ENCODE results near the gene RFFL. TPM values are rescaled to one million over a fixed set of nuclear protein-coding genes. Genes with fewer than 3 reads are reported as not detected.
A peak's percentile ranks its signal among the peaks of the same experiment; 100 is the strongest.

Gene RFFL
- total and polyA plus RNA-seq, 2 of the 4 experiments (the other 2 are of a cell fraction) = 11.6 to 19.2 TPM

DNA sequence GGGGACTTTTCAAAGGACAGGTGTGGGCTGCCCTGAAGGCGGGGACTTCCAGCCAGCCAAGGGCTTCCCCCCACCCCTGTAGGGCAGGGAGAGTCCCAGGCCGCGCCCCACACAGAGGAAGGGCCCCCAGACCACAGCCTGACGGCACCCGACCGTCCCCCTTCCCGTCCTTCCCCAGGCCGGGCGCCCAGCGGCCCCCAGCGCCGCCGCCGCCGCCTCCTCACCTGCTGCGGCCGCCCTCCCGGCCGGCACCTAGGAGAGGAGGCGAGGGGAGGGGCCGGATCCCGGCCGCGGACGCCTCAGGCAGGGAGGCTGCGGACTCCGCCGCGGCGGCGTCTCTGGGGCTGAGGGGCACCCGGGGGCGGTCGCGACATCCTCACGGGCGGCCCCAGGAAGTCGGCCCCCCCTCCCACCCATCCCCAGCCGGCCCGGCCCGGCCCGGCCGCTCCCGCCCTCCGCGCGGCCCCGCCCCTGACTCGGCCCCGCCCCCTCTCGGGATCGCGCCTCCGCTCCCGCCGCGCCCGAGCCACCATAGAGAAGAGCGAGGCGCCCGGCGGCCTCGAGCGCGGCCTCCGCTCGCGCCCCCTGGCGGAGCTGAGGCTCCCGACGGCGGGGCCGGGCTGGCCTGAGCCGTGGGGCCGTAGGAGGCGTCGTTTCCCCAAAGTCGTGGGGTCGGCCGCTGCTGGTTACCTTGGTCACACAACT is 25.5 kb upstream of the RFFL start (continued):
- TF ChIP-seq CEBPB (IDR thresholded peaks at IDR 0.05; ENCODE audit: low read depth, low read length) (no peak), FOS (IDR thresholded peaks at IDR 0.05; ENCODE audit: low read depth, low read length) (no peak), RCOR1 (IDR thresholded peaks at IDR 0.05; ENCODE audit: insufficient replicate concordance, low read length) (no peak)
- TF ChIP-seq, protein P1, sequence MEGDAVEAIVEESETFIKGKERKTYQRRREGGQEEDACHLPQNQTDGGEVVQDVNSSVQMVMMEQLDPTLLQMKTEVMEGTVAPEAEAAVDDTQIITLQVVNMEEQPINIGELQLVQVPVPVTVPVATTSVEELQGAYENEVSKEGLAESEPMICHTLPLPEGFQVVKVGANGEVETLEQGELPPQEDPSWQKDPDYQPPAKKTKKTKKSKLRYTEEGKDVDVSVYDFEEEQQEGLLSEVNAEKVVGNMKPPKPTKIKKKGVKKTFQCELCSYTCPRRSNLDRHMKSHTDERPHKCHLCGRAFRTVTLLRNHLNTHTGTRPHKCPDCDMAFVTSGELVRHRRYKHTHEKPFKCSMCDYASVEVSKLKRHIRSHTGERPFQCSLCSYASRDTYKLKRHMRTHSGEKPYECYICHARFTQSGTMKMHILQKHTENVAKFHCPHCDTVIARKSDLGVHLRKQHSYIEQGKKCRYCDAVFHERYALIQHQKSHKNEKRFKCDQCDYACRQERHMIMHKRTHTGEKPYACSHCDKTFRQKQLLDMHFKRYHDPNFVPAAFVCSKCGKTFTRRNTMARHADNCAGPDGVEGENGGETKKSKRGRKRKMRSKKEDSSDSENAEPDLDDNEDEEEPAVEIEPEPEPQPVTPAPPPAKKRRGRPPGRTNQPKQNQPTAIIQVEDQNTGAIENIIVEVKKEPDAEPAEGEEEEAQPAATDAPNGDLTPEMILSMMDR (conservative IDR thresholded peaks at IDR 0.05; ENCODE audit: low read depth, low read length) = peak; percentile 87
